Parathyroid adenoma (tissue), 2 donors: ENCODE measurements around the gene STXBP6.

Experiments used
- H2AFZ ChIP-seq: fragments of 300-600 bp; sonication (generic); one replicate; pipeline ENCODE4 v1.7.0; 2017; ENCODE audit warnings: antibody characterized with exemption, mild to moderate bottlenecking
- H3K27ac ChIP-seq: fragments of 300-600 bp; sonication (generic); one replicate; pipeline ENCODE4 v1.7.0; 2017
- H3K27me3 ChIP-seq: fragments of 300-600 bp; sonication (generic); one replicate; pipeline ENCODE4 v1.7.0; 2017; ENCODE audit warnings: low read length; ENCODE audit not compliant: control insufficient read depth, insufficient read depth
- H3K36me3 ChIP-seq: fragments of 300-600 bp; sonication (generic); one replicate; pipeline ENCODE4 v1.7.0; 2017; ENCODE audit warnings: low read length; ENCODE audit not compliant: control insufficient read depth, insufficient read depth
- H3K4me1 ChIP-seq: fragments of 300-600 bp; sonication (generic); one replicate; pipeline ENCODE4 v1.7.0; 2017; ENCODE audit warnings: control low read depth
- H3K4me2 ChIP-seq: fragments of 300-600 bp; sonication (generic); one replicate; pipeline ENCODE4 v1.7.0; 2017; ENCODE audit warnings: low read length
- H3K4me3 ChIP-seq: fragments of 300-600 bp; sonication (generic); one replicate; pipeline ENCODE4 v1.7.0; 2017; ENCODE audit warnings: low read depth, low read length
- H3K79me2 ChIP-seq: fragments of 300-600 bp; sonication (generic); one replicate; pipeline ENCODE4 v1.7.0; 2017; ENCODE audit warnings: control low read depth
- H3K9ac ChIP-seq: fragments of 300-600 bp; sonication (generic); one replicate; pipeline ENCODE4 v1.7.0; 2017; ENCODE audit warnings: mild to moderate bottlenecking
- H3K9me3 ChIP-seq: fragments of 300-600 bp; sonication (generic); one replicate; pipeline ENCODE4 v1.7.0; 2017; ENCODE audit warnings: low read length; ENCODE audit not compliant: control insufficient read depth
- CTCF ChIP-seq: fragments of 300-600 bp; sonication (generic); IDR thresholded peaks from one replicate; pipeline ENCODE4 v1.7.0; 2017; ENCODE audit warnings: antibody characterized with exemption, mild to moderate bottlenecking
- donor health status: primary hyperparathyroidism.

The STXBP6 gene

GRCh38 chr14:25049568-25050268 lies at the start of gene STXBP6:
Gene STXBP6 (minus strand): TSS chr14:25050147. CDS start chr14:24974818, 75,329 bp downstream.
- no peaks in the 10 kb centered on the region for H3K9me3 ChIP-seq
- H3K36me3 ChIP-seq = no peaks in the 10 kb centered on the region
- peak within 1 kb of the TSS; percentile 66 for H3K4me3 ChIP-seq
- no peaks in the 10 kb centered on the region for H3K79me2 ChIP-seq
- H3K27me3 ChIP-seq = no peaks in the 10 kb centered on the region
- H3K27ac ChIP-seq = no peak within 1 kb of the TSS
- H3K9ac ChIP-seq = no peak within 1 kb of the TSS
- peaks cover 13% of the 10 kb centered on the region for H3K4me1 ChIP-seq
- H2AFZ ChIP-seq = peak within 1 kb of the TSS; percentile 68
- peak within 1 kb of the TSS; percentile 90 for H3K4me2 ChIP-seq
- TF ChIP-seq CTCF = no peak

GRCh38 chr14:25097120-25097519 lies 47.2 kb upstream of the STXBP6 start:
- Histone ChIP-seq H3K27ac (no peak overlapping the region), H3K36me3 (no peaks in the 10 kb centered on the region), H2AFZ (no peak overlapping the region), H3K27me3 (no peaks in the 10 kb centered on the region), H3K4me1 (no peaks in the 10 kb centered on the region), H3K4me2 (no peak overlapping the region), H3K9me3 (no peaks in the 10 kb centered on the region), H3K9ac (no peak overlapping the region), H3K4me3 (no peak overlapping the region), H3K79me2 (no peaks in the 10 kb centered on the region)
- no peak for TF ChIP-seq CTCF

- H2AFZ ChIP-seq = no peak overlapping the region
- no peak for TF ChIP-seq CTCF
- no peak overlapping the region for H3K4me2 ChIP-seq
- no peaks in the 10 kb centered on the region for H3K9me3 ChIP-seq
- no peaks in the 10 kb centered on the region for H3K79me2 ChIP-seq
- H3K36me3 ChIP-seq = no peaks in the 10 kb centered on the region
- no peaks in the 10 kb centered on the region for H3K27me3 ChIP-seq
- H3K4me3 ChIP-seq = no peak overlapping the region
- no peaks in the 10 kb centered on the region for H3K4me1 ChIP-seq
- H3K9ac ChIP-seq = no peak overlapping the region
- no peak overlapping the region for H3K27ac ChIP-seq
Measured at GRCh38 chr14:25095736-25096437, 45.9 kb upstream of the STXBP6 start.

- H3K9me3 ChIP-seq = no peaks in the 10 kb centered on the region
- H3K4me1 ChIP-seq = no peaks in the 10 kb centered on the region
- H2AFZ ChIP-seq = no peak overlapping the region
- H3K4me2 ChIP-seq = no peak overlapping the region
- H3K27ac ChIP-seq = no peak overlapping the region
- H3K79me2 ChIP-seq = no peaks in the 10 kb centered on the region
- no peaks in the 10 kb centered on the region for H3K27me3 ChIP-seq
- no peak for TF ChIP-seq CTCF
- H3K4me3 ChIP-seq = no peak overlapping the region
- H3K9ac ChIP-seq = no peak overlapping the region
- H3K36me3 ChIP-seq = no peaks in the 10 kb centered on the region
Measured at GRCh38 chr14:25094171-25094907, 44.4 kb upstream of the STXBP6 start.
